ENCODE data around the gene NUBP2.
"Not testable (repeated sequence)": the region's sequence is repeated elsewhere in the genome, so short reads cannot be mapped to it uniquely, and the experiment has no call there.

NUBP2 gene

DNA sequence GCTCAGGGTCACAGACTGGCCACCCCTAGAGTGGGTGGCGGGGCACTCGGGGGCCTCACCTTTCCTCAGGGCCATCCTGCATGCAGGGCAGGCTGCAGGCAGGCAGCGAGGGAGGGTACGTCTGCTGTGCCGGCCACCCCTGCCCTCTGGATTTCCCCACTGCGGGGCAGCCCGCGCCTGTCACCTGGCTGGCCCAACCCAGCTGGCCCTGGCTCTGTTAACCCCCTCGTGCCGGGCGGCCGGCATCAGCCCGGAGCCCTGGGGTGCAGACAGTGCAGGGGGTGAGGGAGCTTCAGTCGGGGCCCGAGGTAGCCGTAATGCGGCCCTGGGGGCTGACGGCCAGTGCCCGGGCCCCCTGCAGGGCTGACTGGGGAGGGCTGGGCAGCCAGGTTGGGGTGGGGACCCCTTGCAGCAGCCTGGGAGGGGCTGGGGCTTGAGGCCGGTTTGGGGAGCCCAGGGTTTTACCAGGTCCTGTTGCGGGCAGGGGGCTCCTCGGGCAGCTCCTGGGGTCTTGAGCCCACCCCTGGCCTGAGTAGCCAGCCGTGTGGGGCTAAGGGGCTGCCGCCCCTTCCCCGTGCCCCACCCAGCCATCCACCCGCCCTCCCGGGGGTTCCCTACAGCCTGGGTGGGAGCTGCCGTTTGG is 10.9 kb downstream of the NUBP2 start, which contains the start of gene IGFALS:
Gene IGFALS, minus strand, starts transcription at position 128 of the 643 bp plus-strand sequence. Its CDS starts 53 bp downstream, at position 75.
- peaks cover 5% of the 10 kb centered on the region for H3K4me1 Mint-ChIP-seq
- peak; percentile 11 for ATAC-seq
- peaks cover 3% of the 10 kb centered on the region for H3K9me3 Mint-ChIP-seq
- peaks cover 12% of the 10 kb centered on the region for H3K36me3 Mint-ChIP-seq
- DNase-seq (ENCODE audit: low spot score in 2 of 2) = no peak
- H3K4me3 Mint-ChIP-seq = no peak within 1 kb of the TSS
- H3K27ac Mint-ChIP-seq = no peak within 1 kb of the TSS

DNA sequence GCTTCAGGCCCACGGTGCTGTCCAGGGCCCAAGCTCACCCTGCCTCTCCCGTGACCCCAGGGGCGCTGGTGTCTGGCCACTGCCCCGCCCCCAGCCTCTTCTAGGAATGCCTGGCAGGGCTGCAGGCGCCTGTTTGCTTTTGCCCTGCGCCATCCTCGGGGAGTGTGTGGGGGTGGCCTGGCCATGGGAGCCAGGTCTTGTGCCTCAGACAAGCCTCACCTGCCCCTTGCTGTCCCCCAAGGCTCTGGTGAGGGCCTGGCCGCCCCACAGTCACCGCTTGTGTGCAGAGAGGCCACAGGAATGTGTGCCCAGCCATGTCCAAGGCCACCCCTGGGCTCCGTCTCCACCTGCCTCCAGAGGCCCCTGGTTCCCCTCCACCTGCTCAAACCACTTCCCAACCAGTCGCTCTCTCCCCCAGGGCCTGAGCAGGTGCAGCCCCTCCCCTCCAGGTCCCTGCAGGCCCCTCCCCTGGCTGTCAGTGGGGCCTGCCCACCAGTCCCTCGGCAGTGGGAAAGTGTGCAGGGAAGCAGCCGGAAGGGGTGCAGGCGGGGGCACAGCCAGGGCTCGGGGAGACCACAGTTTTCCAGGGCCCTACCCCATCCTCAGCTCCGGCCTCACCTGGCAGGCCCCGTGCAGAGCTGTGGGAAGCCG is 11.6 kb downstream of the NUBP2 start:
- H3K9me3 Mint-ChIP-seq = peaks cover 6% of the 10 kb centered on the region
- H3K36me3 Mint-ChIP-seq = peaks cover 6% of the 10 kb centered on the region
- H3K27ac Mint-ChIP-seq = no peak overlapping the region
- no peak overlapping the region for H3K4me3 Mint-ChIP-seq
- no peaks in the 10 kb centered on the region for H3K4me1 Mint-ChIP-seq
- DNase-seq (ENCODE audit: low spot score in 2 of 2) = peak in 1 of 2 donors; percentile 48
- ATAC-seq = no peak

DNA sequence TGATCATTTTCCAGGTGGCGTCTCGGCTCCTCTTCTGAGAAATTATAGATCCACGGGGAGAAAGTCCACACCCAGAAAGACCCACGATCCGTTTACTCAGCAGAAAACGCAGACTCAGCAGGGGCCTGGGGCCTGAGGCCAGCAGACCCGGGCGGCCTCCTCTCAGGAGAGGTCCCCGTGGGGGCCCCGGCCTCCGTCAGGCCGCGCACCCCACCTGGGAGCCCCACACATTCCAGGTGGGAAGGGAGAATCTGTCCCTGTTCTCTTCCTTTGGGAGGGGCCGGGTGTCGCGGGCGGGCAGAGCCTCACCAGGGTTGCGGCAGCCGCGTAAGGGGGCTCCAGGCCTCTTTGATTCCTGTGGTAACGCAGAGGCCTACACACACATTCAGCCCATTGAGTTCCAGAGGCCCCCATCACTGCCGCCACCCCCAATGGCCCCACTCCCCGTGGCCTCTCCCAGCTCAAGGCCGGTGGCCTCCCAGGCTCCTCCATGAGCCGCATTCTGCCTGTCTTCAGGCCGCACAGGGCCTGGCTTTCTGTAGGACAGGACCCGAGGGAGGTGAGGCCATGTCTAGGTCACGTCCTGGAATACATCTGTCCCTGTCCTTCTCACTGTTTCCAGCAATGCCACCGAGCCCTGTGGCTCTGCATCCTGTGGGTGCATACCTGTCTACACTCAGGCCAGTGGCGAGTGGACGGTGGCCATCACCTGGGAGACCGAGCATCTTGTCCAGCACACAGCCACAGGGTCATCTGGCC is 12.3 kb downstream of the NUBP2 start:
- Mint-ChIP-seq H3K4me3 (no peak overlapping the region), H3K27ac (no peak overlapping the region), H3K36me3 (peaks cover 6% of the 10 kb centered on the region), H3K4me1 (no peaks in the 10 kb centered on the region), H3K9me3 (peaks cover 9% of the 10 kb centered on the region)
- DNase-seq (ENCODE audit: low spot score in 2 of 2) (no peak), ATAC-seq (no peak)

DNA sequence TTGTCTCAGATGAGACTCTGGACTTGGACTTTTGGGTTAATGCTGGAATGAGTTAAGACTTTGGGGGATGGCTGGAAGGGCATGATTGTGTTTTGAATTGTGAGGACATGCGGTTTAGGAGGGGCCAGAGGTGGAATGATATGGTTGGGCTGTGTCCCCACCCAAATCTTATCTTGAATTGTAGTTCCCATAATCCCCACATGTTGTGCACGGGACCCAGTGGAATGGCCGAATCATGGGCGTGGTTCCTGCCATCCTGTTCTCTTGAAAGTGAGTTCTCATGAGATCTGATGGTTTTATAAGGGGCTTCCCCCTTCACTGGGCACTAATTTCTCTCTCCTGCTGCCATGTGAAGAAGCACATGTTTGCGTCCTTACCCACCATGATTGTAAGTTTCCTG is 16.5 kb downstream of the NUBP2 start:
- DNase-seq (ENCODE audit: low spot score in 2 of 2); H3K9me3 Mint-ChIP-seq; H3K36me3 Mint-ChIP-seq; H3K4me1 Mint-ChIP-seq; ATAC-seq; H3K4me3 Mint-ChIP-seq; H3K27ac Mint-ChIP-seq: not testable (repeated sequence)

- Mint-ChIP-seq H3K9me3 (peaks cover 9% of the 10 kb centered on the region), H3K27ac (no peak overlapping the region), H3K4me1 (no peaks in the 10 kb centered on the region), H3K36me3 (peaks cover 3% of the 10 kb centered on the region), H3K4me3 (no peak overlapping the region)
- ATAC-seq (no peak), DNase-seq (ENCODE audit: low spot score in 2 of 2) (no peak)
Measured at GRCh38 chr16:1800701-1801100, 17.9 kb downstream of the NUBP2 start.

DNA sequence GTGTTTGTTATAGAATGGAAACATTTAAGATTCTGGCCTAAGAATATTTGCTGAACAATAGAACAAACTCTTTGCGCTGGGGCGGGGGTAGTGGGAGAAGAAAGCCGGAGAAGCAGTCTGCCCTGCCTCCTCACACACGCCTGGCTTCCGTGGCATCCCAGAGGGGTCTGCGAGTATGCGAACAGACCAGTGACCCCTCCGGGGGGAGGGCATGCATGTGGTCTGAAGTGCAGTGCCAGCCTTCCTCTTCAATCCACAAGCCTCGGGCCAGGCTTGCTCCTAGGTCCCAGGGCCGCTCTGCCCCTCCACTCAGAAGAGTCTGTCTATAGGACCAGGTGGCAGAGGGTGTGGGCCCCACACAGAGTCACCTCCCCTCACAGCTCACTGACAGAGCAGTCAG is 24.9 kb downstream of the NUBP2 start:
- Mint-ChIP-seq H3K4me3 (no peak overlapping the region), H3K27ac (no peak overlapping the region), H3K36me3 (peaks cover 31% of the 10 kb centered on the region), H3K9me3 (no peaks in the 10 kb centered on the region), H3K4me1 (no peaks in the 10 kb centered on the region)
- no peak for ATAC-seq
- DNase-seq (ENCODE audit: low spot score in 2 of 2) = no peak

DNA sequence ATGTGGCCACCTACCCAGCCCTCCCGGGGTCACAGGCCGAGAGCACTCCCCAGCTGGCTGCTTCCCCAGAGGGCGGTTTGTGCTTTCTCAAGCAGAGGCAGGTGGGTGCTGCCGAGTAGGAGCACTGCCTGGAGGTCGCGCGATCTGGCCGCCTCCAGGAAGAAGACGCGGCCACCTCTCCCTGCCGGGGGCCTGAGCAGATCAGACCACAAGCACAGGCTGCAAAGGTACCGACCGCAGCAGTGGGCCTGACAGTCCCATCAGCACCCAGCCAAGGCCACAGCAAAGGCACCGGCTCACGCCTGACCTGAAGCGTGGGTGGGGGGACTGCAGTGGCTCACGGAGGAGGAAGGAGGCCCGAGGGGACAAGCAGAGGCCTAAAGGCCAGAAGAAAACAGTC is 25.9 kb downstream of the NUBP2 start:
- H3K4me3 Mint-ChIP-seq = no peak overlapping the region
- no peaks in the 10 kb centered on the region for H3K9me3 Mint-ChIP-seq
- ATAC-seq (no peak), DNase-seq (ENCODE audit: low spot score in 2 of 2) (no peak)
- H3K27ac Mint-ChIP-seq = no peak overlapping the region
- no peaks in the 10 kb centered on the region for H3K4me1 Mint-ChIP-seq
- H3K36me3 Mint-ChIP-seq = peaks cover 32% of the 10 kb centered on the region

GRCh38 chr16:1809281-1809801 is 26.6 kb downstream of the NUBP2 start:
- ATAC-seq (no peak), DNase-seq (ENCODE audit: low spot score in 2 of 2) (no peak)
- Mint-ChIP-seq H3K36me3 (peaks cover 39% of the 10 kb centered on the region), H3K9me3 (no peaks in the 10 kb centered on the region), H3K27ac (no peak overlapping the region), H3K4me3 (no peak overlapping the region), H3K4me1 (no peaks in the 10 kb centered on the region)

DNA sequence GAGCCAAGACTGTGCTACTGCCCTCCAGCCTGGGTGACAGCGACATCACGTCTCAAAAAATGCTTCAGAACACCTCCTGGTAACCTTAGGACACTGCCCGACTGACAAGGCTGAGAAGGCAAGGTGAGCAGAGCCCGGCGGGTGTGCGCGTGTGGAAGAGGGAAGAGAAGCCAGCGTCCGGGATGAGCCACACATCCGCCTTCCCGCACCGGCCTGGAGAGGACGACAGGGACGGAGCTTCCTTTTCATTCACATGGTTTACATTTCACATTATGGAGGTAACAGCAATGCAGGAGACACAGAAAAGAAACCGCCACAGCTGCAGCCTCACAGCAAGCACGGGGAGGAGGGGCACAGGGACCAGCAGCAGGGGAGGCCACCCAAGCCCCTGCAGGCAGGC is 27.3 kb downstream of the NUBP2 start:
- ATAC-seq (no peak), DNase-seq (ENCODE audit: low spot score in 2 of 2) (no peak)
- no peak overlapping the region for H3K4me3 Mint-ChIP-seq
- peaks cover 46% of the 10 kb centered on the region for H3K36me3 Mint-ChIP-seq
- H3K4me1 Mint-ChIP-seq = no peaks in the 10 kb centered on the region
- no peaks in the 10 kb centered on the region for H3K9me3 Mint-ChIP-seq
- H3K27ac Mint-ChIP-seq = no peak overlapping the region

DNA sequence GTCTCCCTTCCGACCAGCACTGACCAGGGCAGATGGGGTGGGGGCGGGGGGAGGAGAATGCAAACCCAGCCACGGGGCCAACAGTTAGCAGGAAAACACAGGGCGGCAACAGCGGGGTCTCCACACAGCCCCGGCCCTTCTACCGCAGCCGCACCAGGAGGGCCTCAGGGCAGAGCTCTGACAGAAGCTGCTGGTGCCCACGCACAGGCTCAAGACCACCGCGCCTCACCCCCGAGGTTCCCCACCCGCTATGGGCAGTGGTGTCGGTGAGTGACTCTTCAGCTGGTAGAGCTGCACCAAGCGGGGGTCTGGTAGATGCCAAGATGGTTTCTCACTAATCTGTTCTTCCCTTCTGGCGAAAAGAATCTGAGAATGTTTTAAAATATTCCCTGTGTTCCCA is 27.8 kb downstream of the NUBP2 start:
- Mint-ChIP-seq H3K4me1 (no peaks in the 10 kb centered on the region), H3K4me3 (no peak overlapping the region), H3K27ac (no peak overlapping the region), H3K9me3 (no peaks in the 10 kb centered on the region), H3K36me3 (peaks cover 49% of the 10 kb centered on the region)
- no peak for ATAC-seq
- no peak for DNase-seq (ENCODE audit: low spot score in 2 of 2)

- peak overlapping the region; percentile 24 for H3K27ac Mint-ChIP-seq
- no peak overlapping the region for H3K4me3 Mint-ChIP-seq
- H3K36me3 Mint-ChIP-seq = peaks cover 38% of the 10 kb centered on the region
- no peaks in the 10 kb centered on the region for H3K9me3 Mint-ChIP-seq
- peak; percentile 79 for ATAC-seq
- DNase-seq (ENCODE audit: low spot score in 2 of 2) = no peak
- peaks cover 5% of the 10 kb centered on the region for H3K4me1 Mint-ChIP-seq
Measured at GRCh38 chr16:1812732-1813163, 30.0 kb downstream of the NUBP2 start.

DNA sequence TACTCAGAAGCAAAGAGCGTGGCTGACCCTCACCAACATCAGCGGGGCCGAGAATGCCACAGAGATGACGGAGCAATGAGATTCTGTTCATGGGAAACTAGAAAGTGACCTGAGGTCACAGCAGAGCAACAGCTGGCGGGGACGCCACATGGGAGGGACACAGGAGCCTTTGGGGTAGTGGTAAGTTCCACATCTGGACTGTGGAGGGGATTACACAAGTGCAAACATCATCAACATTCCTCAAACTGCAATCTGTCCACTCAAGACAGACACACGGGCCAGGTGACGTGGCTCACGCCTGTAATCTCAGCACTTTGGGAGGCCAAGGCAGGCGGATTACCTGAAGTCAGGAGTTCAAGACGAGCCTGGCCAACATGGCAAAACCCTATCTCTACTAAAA is 32.7 kb downstream of the NUBP2 start:
- DNase-seq (ENCODE audit: low spot score in 2 of 2) = no peak
- no peaks in the 10 kb centered on the region for H3K9me3 Mint-ChIP-seq
- H3K4me3 Mint-ChIP-seq = no peak overlapping the region
- H3K27ac Mint-ChIP-seq = no peak overlapping the region
- H3K4me1 Mint-ChIP-seq = peaks cover 6% of the 10 kb centered on the region
- H3K36me3 Mint-ChIP-seq = peaks cover 30% of the 10 kb centered on the region
- no peak for ATAC-seq

DNA sequence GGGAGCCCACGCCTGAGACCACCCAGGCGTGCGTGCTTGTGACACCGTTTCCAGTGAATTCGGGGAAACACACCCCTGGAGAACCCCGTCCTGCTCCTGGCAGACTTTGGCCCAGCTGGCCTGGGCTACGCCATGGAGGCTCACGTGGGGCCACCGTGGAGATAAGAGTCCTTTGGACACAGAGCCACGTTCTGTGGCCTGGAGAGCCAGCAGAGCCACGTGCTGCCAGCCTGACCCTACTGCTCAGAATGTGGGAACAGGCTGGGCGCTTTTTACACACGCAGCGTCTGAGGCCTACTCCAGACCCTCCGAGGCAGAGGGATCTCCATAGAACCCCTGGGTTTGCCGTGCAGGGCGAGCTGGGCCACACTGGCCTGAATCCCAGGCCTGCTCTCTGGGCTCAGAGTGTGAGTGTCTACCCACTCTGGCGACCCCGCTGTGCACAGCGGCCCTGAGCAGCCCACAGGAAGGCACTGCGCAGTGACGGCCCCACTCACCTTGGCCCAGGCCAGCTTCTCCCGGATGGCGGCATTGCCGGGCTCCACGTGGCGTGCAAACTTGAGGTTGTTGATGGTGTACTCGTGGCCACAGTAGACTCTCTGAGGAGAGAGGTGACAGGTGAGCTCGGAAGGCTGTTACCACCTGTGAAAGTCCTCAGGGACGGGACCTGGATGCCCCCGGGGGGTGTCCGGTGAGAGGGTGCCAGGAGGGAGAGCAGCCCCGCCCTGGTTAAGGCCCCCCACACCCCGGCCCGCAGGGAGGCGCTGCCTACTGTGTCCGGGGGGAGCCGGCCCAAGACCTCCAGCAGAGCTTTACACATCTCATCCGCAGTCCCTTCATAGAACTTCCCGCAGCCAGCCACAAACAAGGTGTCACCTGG is 33.9 kb downstream of the NUBP2 start:
- H3K27ac Mint-ChIP-seq = no peak overlapping the region
- ATAC-seq (no peak), DNase-seq (ENCODE audit: low spot score in 2 of 2) (no peak)
- H3K9me3 Mint-ChIP-seq = no peaks in the 10 kb centered on the region
- H3K4me1 Mint-ChIP-seq = peaks cover 6% of the 10 kb centered on the region
- peaks cover 30% of the 10 kb centered on the region for H3K36me3 Mint-ChIP-seq
- no peak overlapping the region for H3K4me3 Mint-ChIP-seq

DNA sequence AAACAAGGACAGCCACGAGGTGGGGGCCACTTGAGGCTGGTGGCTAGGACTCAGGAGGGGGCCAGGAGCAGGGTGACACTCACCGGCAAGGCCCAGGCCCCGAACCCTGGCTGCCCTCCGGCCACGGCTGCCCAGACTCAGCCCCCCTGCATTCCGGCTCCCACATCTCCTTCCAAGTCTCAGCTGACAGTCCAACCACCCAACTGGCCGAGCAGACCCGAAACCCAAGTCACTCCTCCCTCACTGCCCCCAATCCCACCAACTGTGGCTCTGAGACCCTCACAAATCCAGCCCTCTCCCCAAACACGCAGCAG is 34.5 kb downstream of the NUBP2 start:
- no peak for ATAC-seq

GRCh38 chr16:1817716-1818115 is 35.0 kb downstream of the NUBP2 start:
- Mint-ChIP-seq H3K9me3 (no peaks in the 10 kb centered on the region), H3K36me3 (peaks cover 37% of the 10 kb centered on the region), H3K4me3 (no peak overlapping the region), H3K27ac (peak overlapping the region; percentile 20), H3K4me1 (peaks cover 6% of the 10 kb centered on the region)
- ATAC-seq = peak; percentile 6
- DNase-seq (ENCODE audit: low spot score in 2 of 2) = no peak

More for the DNA sequence above, 34.5 kb downstream of the NUBP2 start:
- DNase-seq (ENCODE audit: low spot score in 2 of 2) = no peak
- no peak overlapping the region for H3K4me3 Mint-ChIP-seq
- peaks cover 6% of the 10 kb centered on the region for H3K4me1 Mint-ChIP-seq
- H3K36me3 Mint-ChIP-seq = peaks cover 32% of the 10 kb centered on the region
- H3K9me3 Mint-ChIP-seq = no peaks in the 10 kb centered on the region
- H3K27ac Mint-ChIP-seq = peak overlapping the region; percentile 20

Measured in stimulated activated effector memory CD8-positive, alpha-beta T cell treated with anti-CD3 and anti-CD28 coated beads, Interleukin-12 subunit alpha, Interleukin-12 subunit beta, amount 100 ng/mL, for 72 hours (primary cell).